GM21737 (cell line): ENCODE results near the gene ARSI.

Experiments used
- ATAC-seq: cut with Tn5 transposase; IDR thresholded peaks from one replicate; pipeline ENCODE4 v1.9.1; 2021; ENCODE audit warnings: mild to moderate bottlenecking, moderate library complexity; ENCODE audit not compliant: unreplicated experiment

ARSI gene

GRCh38 chr5:150302301-150303069 lies at the start of gene ARSI:
Gene ARSI, minus strand, starts transcription at chr5:150302905. Its CDS starts 532 bp downstream, at chr5:150302373.
- ATAC-seq: no peak

GRCh38 chr5:150350524-150351344 lies 48.0 kb upstream of the ARSI start:
- peak; percentile 92 for ATAC-seq

GRCh38 chr5:150349681-150350275 lies 47.1 kb upstream of the ARSI start:
- no peak for ATAC-seq

- ATAC-seq: no peak
These were observed 44.7 kb upstream of the ARSI start for GRCh38 chr5:150347451-150347850.

- no peak for ATAC-seq
These were observed 44.3 kb upstream of the ARSI start for GRCh38 chr5:150347003-150347402.

GRCh38 chr5:150346592-150346991 lies 43.9 kb upstream of the ARSI start:
- ATAC-seq: no peak

- ATAC-seq: no peak
These were observed 43.0 kb upstream of the ARSI start for GRCh38 chr5:150345716-150346115.

GRCh38 chr5:150343994-150344631 lies 41.4 kb upstream of the ARSI start:
- no peak for ATAC-seq

- no peak for ATAC-seq
These were observed 39.9 kb upstream of the ARSI start for GRCh38 chr5:150342583-150342982.

- no peak for ATAC-seq
These were observed 39.3 kb upstream of the ARSI start for GRCh38 chr5:150341989-150342388.

GRCh38 chr5:150341331-150341730 lies 38.6 kb upstream of the ARSI start:
- no peak for ATAC-seq

GRCh38 chr5:150340614-150341255 lies 38.0 kb upstream of the ARSI start:
- ATAC-seq: no peak

GRCh38 chr5:150339841-150340240 lies 37.1 kb upstream of the ARSI start:
- ATAC-seq: no peak

GRCh38 chr5:150339165-150339564 lies 36.5 kb upstream of the ARSI start:
- ATAC-seq: no peak

GRCh38 chr5:150338546-150338945 lies 35.8 kb upstream of the ARSI start:
- no peak for ATAC-seq

- no peak for ATAC-seq
These were observed 33.1 kb upstream of the ARSI start for GRCh38 chr5:150335778-150336177.

- ATAC-seq: no peak
These were observed 30.7 kb upstream of the ARSI start for GRCh38 chr5:150333400-150333799.

GRCh38 chr5:150329881-150330876 lies 27.5 kb upstream of the ARSI start:
- ATAC-seq: no peak

- no peak for ATAC-seq
These were observed 26.3 kb upstream of the ARSI start for GRCh38 chr5:150329038-150329437.

GRCh38 chr5:150328515-150328914 lies 25.8 kb upstream of the ARSI start:
- no peak for ATAC-seq
